ENCODE data around the gene ACP5.
A peak's percentile ranks its signal among the peaks of the same experiment; 100 is the strongest.

Gene ACP5

GRCh38 chr19:11547929-11548700 is 29.3 kb downstream of the ACP5 start:
- no peak for DNase-seq (ENCODE audit: low spot score)

- DNase-seq (ENCODE audit: low spot score), result no peak
Observed at GRCh38 chr19:11541238-11541637, 36.2 kb downstream of the ACP5 start.

- DNase-seq (ENCODE audit: low spot score), result no peak
Observed at GRCh38 chr19:11540645-11541044, 36.8 kb downstream of the ACP5 start.

- DNase-seq (ENCODE audit: low spot score), result no peak
Observed at GRCh38 chr19:11539495-11540365, 37.7 kb downstream of the ACP5 start.

- DNase-seq (ENCODE audit: low spot score), result no peak
Observed at GRCh38 chr19:11538232-11539036, 39.0 kb downstream of the ACP5 start, which contains the start of gene CNN1. CNN1 (plus strand) TSS chr19:11538851; CDS start chr19:11538928, 77 bp downstream.

- DNase-seq (ENCODE audit: low spot score), result peak; percentile 89
Observed at GRCh38 chr19:11535792-11536595, 41.5 kb downstream of the ACP5 start.

GRCh38 chr19:11534948-11535347 is 42.5 kb downstream of the ACP5 start:
- DNase-seq (ENCODE audit: low spot score), result no peak

- no peak for DNase-seq (ENCODE audit: low spot score)
Observed at GRCh38 chr19:11534538-11534937, 42.9 kb downstream of the ACP5 start.

- DNase-seq (ENCODE audit: low spot score), result peak; percentile 72
Observed at GRCh38 chr19:11530432-11530831, 47.0 kb downstream of the ACP5 start.

- DNase-seq (ENCODE audit: low spot score), result peak; percentile 99
Observed at GRCh38 chr19:11528551-11529341, 48.7 kb downstream of the ACP5 start, which contains the start of gene ECSIT. ECSIT (minus strand) TSS chr19:11529134; CDS start chr19:11519170, 9,964 bp downstream.

Data from kidney tubule cell (primary cell).